Esophagus squamous epithelium (tissue), 5 donors: ENCODE results near the gene CEP164. TPM values are rescaled to one million over a fixed set of nuclear protein-coding genes. Genes with fewer than 3 reads are reported as not detected.

Experiments
- DNase-seq: peaks from one replicate; lab custom pipeline; 2025; lab: John Stamatoyannopoulos, UW
- H3K27ac ChIP-seq, 4 donors: fragments of 200-600 bp; sonication (generic); one replicate each; pipeline ENCODE4 v1.5.1; 2016 to 2019; ENCODE audit warnings: mild to moderate bottlenecking in 1 of 4
- H3K27me3 ChIP-seq, 4 donors: fragments of 200-600 bp; sonication (generic); 1 replicate in 3 of 4; 2 replicates in 1 of 4; pipeline versions ENCODE4 v1.5.1 to v1.6.0; 2017 to 2021; ENCODE audit warnings: antibody characterized with exemption in 1 of 4
- H3K36me3 ChIP-seq, 3 donors: fragments of 200-600 bp; sonication (generic); one replicate each; pipeline ENCODE4 v1.5.1; 2016 to 2019
- H3K4me1 ChIP-seq, 3 donors: fragments of 200-600 bp; sonication (generic); one replicate each; pipeline ENCODE4 v1.5.1; 2017 to 2019
- H3K4me3 ChIP-seq, 4 donors: fragments of 200-600 bp; sonication (generic); 1 replicate in 3 of 4; 2 replicates in 1 of 4; pipeline ENCODE4 v1.5.1; 2016 to 2019; ENCODE audit warnings: mild to moderate bottlenecking in 2 of 4, moderate library complexity in 1 of 4
- H3K9me3 ChIP-seq, 3 donors: fragments of 200-600 bp; sonication (generic); one replicate each; pipeline ENCODE4 v1.5.1; 2016 to 2019
- CTCF ChIP-seq, 6 experiments: fragments of 450-650 bp in 4 of 6; fragments of 200-600 bp in 2 of 6; sonication (generic) in 2 of 6; IDR thresholded peaks; one replicate each; pipeline ENCODE4 v1.5.1; 2016 to 2019; ENCODE audit warnings: antibody characterized with exemption in 6 of 6, mild to moderate bottlenecking in 4 of 6, moderate library complexity in 4 of 6
- POLR2A ChIP-seq, 4 donors: fragments of 450-650 bp; IDR thresholded peaks; one replicate each; pipeline ENCODE4 v1.6.1; 2017; ENCODE audit warnings: antibody characterized with exemption in 4 of 4, mild to moderate bottlenecking in 4 of 4, moderate library complexity in 3 of 4
- WGBS, 2 donors: methylation state at CpG; one replicate each; pipeline ENCODE4 v1.1.5; 2018; 5-methylcytosine and 5-hydroxymethylcytosine counted together
- intact Hi-C: fragments of 100-400 bp; cut with DNase I; formaldehyde crosslinking; loops from one replicate; pipeline ENCODE4 v1.15.0; 2022
- total RNA-seq, 4 donors: library from RNA; depleted of rRNA; stranded (reverse); fragments of >200 nt; gene quantifications; one replicate each; pipeline ENCODE4 v1.1.0, GENCODE V29; 2016
- donor health status: DM: yes; HTN: yes; CAD: no.

CEP164 gene
- total RNA-seq, 4 donors from 2014 or later: 7.3 to 20.0 (median 13.0) TPM

DNA sequence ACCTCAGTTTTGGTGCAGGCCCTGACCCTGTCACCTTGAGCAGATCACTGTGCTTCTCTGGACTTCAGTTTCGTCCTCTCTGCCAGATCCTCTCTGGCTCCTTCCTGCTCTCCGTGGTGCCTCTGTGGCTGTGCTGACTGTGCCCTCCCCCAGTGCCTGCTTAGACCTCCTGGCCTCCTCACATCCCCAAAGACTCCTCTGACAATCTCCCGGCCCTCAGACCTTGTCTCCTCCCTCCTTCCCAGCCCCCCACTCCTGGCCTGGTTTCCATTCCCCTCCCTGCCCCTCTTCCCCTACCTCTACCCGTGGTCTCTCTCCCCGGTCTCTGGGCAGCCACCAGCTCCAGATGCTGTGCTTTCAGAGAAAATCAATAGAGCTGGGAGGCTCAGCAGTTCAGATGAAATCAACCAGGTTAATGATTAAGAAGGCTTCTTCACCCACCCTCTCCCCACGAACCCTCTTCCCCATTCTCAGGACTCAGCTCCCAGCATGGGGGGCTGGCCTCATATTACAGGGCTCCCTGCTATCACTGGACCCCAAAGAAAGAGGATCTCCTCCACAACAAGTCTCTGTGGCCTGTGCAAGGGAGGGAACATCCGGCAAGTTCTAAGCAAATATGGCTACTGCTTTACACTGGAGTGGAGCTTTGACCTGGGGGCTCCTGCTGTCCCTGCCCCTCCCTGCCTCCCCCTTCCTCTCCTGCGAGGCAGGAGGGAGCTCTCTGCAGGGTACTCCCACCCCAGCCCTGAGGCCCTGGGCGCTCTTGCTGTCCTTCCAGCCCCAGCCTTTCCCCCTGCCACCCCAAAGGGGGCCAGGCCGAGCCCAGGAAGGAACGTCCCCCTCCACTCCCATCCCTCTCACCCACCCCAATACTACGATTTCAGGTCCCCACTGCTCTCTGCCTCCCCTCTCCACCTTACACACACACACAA lies 28.0 kb upstream of the CEP164 start:
- WGBS, 2 donors: 55 to 65% methylated on average over 8 to 11 of the region's 12 CpGs
- intact Hi-C loops: no loop called here
- Histone ChIP-seq H3K4me3 (peak overlapping the region in 1 of 4 donors; percentile 40), H3K27ac (no peak overlapping the region), H3K4me1 (peaks cover 0 to 11% (median 5%) of the 10 kb centered on the region in 3 donors), H3K9me3 (no peaks in the 10 kb centered on the region), H3K27me3 (no peaks in the 10 kb centered on the region), H3K36me3 (peaks cover 0 to 21% (median 3%) of the 10 kb centered on the region in 3 donors)
- TF ChIP-seq CTCF (IDR thresholded peaks at IDR 0.05) (no peak), POLR2A (IDR thresholded peaks at IDR 0.05) (no peak)
- no peak for DNase-seq

DNA sequence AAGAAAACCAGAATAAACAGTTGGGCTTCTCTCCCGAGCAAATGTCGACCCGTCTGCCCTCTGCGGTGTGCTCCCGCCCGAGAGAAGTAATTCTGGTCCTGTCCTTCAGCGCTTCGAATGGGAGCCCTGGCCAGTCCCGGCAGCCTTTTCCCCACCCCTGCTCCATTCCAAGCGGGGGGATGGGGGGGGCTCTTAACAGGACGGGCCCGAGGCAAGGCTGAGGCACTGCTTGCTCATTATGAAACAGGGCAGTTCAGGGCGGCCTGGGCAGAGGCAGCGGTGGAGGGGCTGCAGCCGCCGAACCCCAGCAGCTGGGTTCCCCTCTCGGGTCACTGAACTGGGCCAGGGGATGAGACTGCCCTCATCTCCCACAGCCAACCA lies 27.4 kb upstream of the CEP164 start:
- 21 to 53% methylated on average over 5 to 12 of the region's 17 CpGs for WGBS, 2 donors
- no peak for DNase-seq
- no peaks in the 10 kb centered on the region for H3K27me3 ChIP-seq
- intact Hi-C loops: no loop called here
- H3K27ac ChIP-seq: no peak overlapping the region
- peaks cover 0 to 11% (median 5%) of the 10 kb centered on the region in 3 donors for H3K4me1 ChIP-seq
- H3K36me3 ChIP-seq: peaks cover 0 to 14% (median 0%) of the 10 kb centered on the region in 3 donors
- H3K4me3 ChIP-seq: peak overlapping the region in 1 of 4 donors; percentile 40
- H3K9me3 ChIP-seq: no peaks in the 10 kb centered on the region
- TF ChIP-seq POLR2A (IDR thresholded peaks at IDR 0.05) (no peak), CTCF (IDR thresholded peaks at IDR 0.05) (no peak)

DNA sequence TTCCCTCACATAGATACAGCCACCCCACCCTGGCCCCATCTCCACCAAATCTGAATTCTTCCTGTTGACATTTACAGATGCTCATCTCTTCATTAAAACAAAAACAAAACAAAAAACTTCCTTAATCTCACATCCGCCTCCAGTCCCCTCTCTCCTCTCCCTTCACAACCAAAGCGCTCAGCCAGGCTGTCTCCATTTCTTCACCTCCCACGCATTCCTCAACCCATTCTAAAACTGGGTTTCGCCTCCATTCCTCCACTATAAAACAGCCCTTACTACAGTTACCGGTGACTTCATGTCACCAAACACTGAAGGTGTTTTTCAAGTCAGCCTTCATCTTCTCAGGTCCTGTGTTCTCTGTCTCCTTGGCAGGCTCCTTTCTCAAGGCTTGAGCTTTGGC lies 26.9 kb upstream of the CEP164 start:
- TF ChIP-seq POLR2A (IDR thresholded peaks at IDR 0.05) (no peak), CTCF (IDR thresholded peaks at IDR 0.05) (no peak)
- Histone ChIP-seq H3K9me3 (no peaks in the 10 kb centered on the region), H3K4me3 (no peak overlapping the region), H3K36me3 (peaks cover 0 to 9% (median 0%) of the 10 kb centered on the region in 3 donors), H3K27ac (no peak overlapping the region), H3K4me1 (peaks cover 0 to 11% (median 5%) of the 10 kb centered on the region in 3 donors), H3K27me3 (no peaks in the 10 kb centered on the region)
- DNase-seq: no peak
- intact Hi-C loops: no loop called here
- WGBS, 2 donors: 65 to 80% methylated on average over 5 of the region's 5 CpGs

GRCh38 chr11:117302228-117302627 lies 25.4 kb upstream of the CEP164 start:
- H3K9me3 ChIP-seq: no peaks in the 10 kb centered on the region
- no peak for DNase-seq
- no peak overlapping the region for H3K4me3 ChIP-seq
- peaks cover 0 to 11% (median 5%) of the 10 kb centered on the region in 3 donors for H3K4me1 ChIP-seq
- no peaks in the 10 kb centered on the region for H3K36me3 ChIP-seq
- WGBS, 2 donors: 82 to 90% methylated on average over 3 to 7 of the region's 7 CpGs
- H3K27me3 ChIP-seq: no peaks in the 10 kb centered on the region
- no peak overlapping the region for H3K27ac ChIP-seq
- intact Hi-C loops: no loop called here
- no peak for TF ChIP-seq POLR2A (IDR thresholded peaks at IDR 0.05)
- TF ChIP-seq CTCF (IDR thresholded peaks at IDR 0.05): no peak

DNA sequence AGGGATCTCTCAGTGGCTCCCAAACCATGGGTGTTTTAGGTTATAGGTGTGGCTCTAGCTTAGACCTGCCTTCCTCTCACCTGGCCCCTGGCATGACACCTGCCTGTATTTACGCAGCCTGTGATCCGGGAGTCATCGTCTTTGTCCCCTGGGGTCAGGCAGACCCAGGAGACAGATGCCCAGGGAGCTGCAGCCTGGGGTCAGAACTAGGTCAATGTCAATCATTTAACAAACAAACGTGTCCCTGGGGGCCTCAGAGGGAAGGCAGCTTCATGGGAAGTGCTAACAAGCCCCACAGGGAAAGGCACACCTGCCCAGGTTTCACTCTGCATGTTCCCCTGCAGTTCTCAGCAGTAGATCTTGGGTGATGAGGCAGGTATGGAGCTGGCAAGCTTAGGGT lies 24.6 kb upstream of the CEP164 start:
- TF ChIP-seq POLR2A (IDR thresholded peaks at IDR 0.05) (no peak), CTCF (IDR thresholded peaks at IDR 0.05) (no peak)
- no peaks in the 10 kb centered on the region for H3K36me3 ChIP-seq
- WGBS, 2 donors: 72 to 82% methylated on average over 3 of the region's 4 CpGs
- no peak overlapping the region for H3K27ac ChIP-seq
- DNase-seq: no peak
- intact Hi-C loops: no loop called here
- no peaks in the 10 kb centered on the region for H3K9me3 ChIP-seq
- H3K27me3 ChIP-seq: no peaks in the 10 kb centered on the region
- peaks cover 0 to 11% (median 5%) of the 10 kb centered on the region in 3 donors for H3K4me1 ChIP-seq
- H3K4me3 ChIP-seq: no peak overlapping the region
